H1 (cell line): ENCODE data around the gene KCP. TPM values are rescaled to one million over a fixed set of nuclear protein-coding genes. Genes with fewer than 3 reads are reported as not detected.

Source experiments
- CTCF ChIA-PET: fragments of 300-600 bp; sonication (Branson Sonifier 250); formaldehyde crosslinking; loops from one replicate; lab custom pipeline; 2021; ENCODE audit not compliant: partially characterized antibody; lab: Charles Lee
- POLR2A ChIA-PET: fragments of 300-600 bp; sonication (Branson Sonifier 250); formaldehyde crosslinking; loops from one replicate; lab custom pipeline; 2021; ENCODE audit warnings: inconsistent platforms; ENCODE audit not compliant: partially characterized antibody; lab: Charles Lee
- DNase-seq, 2 experiments: peaks; one replicate each; pipeline versions ENCODE4 v3.0.0 to v3.0.0-alpha.2; 2010 to 2022; ENCODE audit warnings: low spot score in 2 of 2, low read depth in 1 of 2, mixed read lengths in 1 of 2
- FAIRE-seq: peaks from 2 replicates; lab custom pipeline; 2011; peaks lifted over from hg19 to GRCh38; lab: Jason Lieb, UNC
- H2AFZ ChIP-seq: 2 replicates; pipeline ENCODE4 v1.8.1; 2012; ENCODE audit warnings: low read length, inconsistent platforms
- H2AK5ac ChIP-seq: 2 replicates; pipeline ENCODE4 v1.6.1; 2013; ENCODE audit warnings: low read depth, low read length
- H2BK120ac ChIP-seq: replicated peaks from 2 replicates; pipeline ENCODE3; 2013; ENCODE audit warnings: low read depth, low read length, inconsistent platforms
- H2BK12ac ChIP-seq: 2 replicates; pipeline ENCODE4 v1.6.1; 2013; ENCODE audit warnings: low read depth, low read length
- H2BK15ac ChIP-seq: 2 replicates; pipeline ENCODE4 v1.6.1; 2013; ENCODE audit warnings: low read length
- H2BK20ac ChIP-seq: 2 replicates; pipeline ENCODE4 v1.6.1; 2013; ENCODE audit warnings: low read length
- H2BK5ac ChIP-seq: 2 replicates; pipeline ENCODE4 v1.6.1; 2013; ENCODE audit warnings: low read depth, low read length
- H3K14ac ChIP-seq: 2 replicates; pipeline ENCODE4 v1.6.1; 2013; ENCODE audit warnings: inconsistent platforms; ENCODE audit not compliant: insufficient read length
- H3K18ac ChIP-seq: 2 replicates; pipeline ENCODE4 v1.6.1; 2013; ENCODE audit warnings: low read length; ENCODE audit errors: extremely low read depth
- H3K23ac ChIP-seq: 2 replicates; pipeline ENCODE4 v1.6.1; 2013; ENCODE audit warnings: inconsistent platforms; ENCODE audit not compliant: insufficient read length
- H3K23me2 ChIP-seq: 2 replicates; pipeline ENCODE4 v1.6.1; 2013; ENCODE audit warnings: low read depth, low read length
- H3K27ac ChIP-seq: 2 replicates; pipeline ENCODE4 v1.6.1; 2011; ENCODE audit warnings: low read depth, low read length, inconsistent platforms
- H3K27me3 ChIP-seq, 4 experiments: replicated peaks in 1 of 4; 1 replicate in 1 of 4; 2 replicates in 3 of 4; pipeline versions ENCODE4 v1.6.1 to v1.8.1; 2011 to 2013; ENCODE audit warnings: low read length in 3 of 4, mild to moderate bottlenecking in 3 of 4, inconsistent platforms in 2 of 4, mixed read lengths in 2 of 4, moderate library complexity in 1 of 4; ENCODE audit not compliant: control insufficient read depth in 3 of 4, insufficient read depth in 3 of 4; ENCODE audit errors: extremely low read depth in 1 of 4
- H3K36me3 ChIP-seq, 4 experiments: 2 replicates each; pipeline versions ENCODE4 v1.6.1 to v1.8.1; 2011 to 2013; ENCODE audit warnings: mild to moderate bottlenecking in 4 of 4, low read length in 3 of 4, moderate library complexity in 2 of 4, control low read depth in 1 of 4, inconsistent platforms in 1 of 4; ENCODE audit not compliant: insufficient read depth in 4 of 4, control insufficient read depth in 2 of 4
- H3K4ac ChIP-seq: replicated peaks from 2 replicates; pipeline ENCODE3; 2013; ENCODE audit warnings: low read length, low read depth, mixed read lengths, inconsistent platforms; ENCODE audit not compliant: insufficient read length
- H3K4me1 ChIP-seq, 4 experiments: replicated peaks in 1 of 4; 1 replicate in 1 of 4; 2 replicates in 3 of 4; pipeline versions ENCODE4 v1.6.1 to v1.8.1; 2011 to 2013; ENCODE audit warnings: low read length in 3 of 4, inconsistent platforms in 2 of 4, mixed read lengths in 1 of 4; ENCODE audit not compliant: insufficient read depth in 4 of 4, control insufficient read depth in 3 of 4
- H3K4me2 ChIP-seq, 2 experiments: 2 replicates each; pipeline versions ENCODE4 v1.6.1 to v1.8.1; 2011 to 2013; ENCODE audit warnings: low read depth in 2 of 2, low read length in 2 of 2, control low read depth in 1 of 2, inconsistent platforms in 1 of 2, mild to moderate bottlenecking in 1 of 2; ENCODE audit not compliant: insufficient read depth in 1 of 2
- H3K4me3 ChIP-seq, 4 experiments: fragments of 200-600, 300-600 bp in 1 of 4; sonication (generic), shearing (Covaris generic), sonication (Bioruptor Twin) in 1 of 4; 2 replicates each; pipeline versions ENCODE4 v1.5.1 to v1.8.1; 2011 to 2016; ENCODE audit warnings: low read length in 4 of 4, low read depth in 3 of 4, control low read depth in 2 of 4, inconsistent platforms in 2 of 4, mild to moderate bottlenecking in 2 of 4, mixed read lengths in 1 of 4, moderate library complexity in 1 of 4; ENCODE audit not compliant: insufficient read depth in 2 of 4; ENCODE audit errors: extremely low read depth in 1 of 4
- H3K56ac ChIP-seq: replicated peaks from 2 replicates; pipeline ENCODE3; 2013; ENCODE audit warnings: low read depth, mild to moderate bottlenecking, mixed read lengths, low read length, inconsistent platforms; ENCODE audit not compliant: insufficient read length
- H3K79me1 ChIP-seq: 2 replicates; pipeline ENCODE4 v1.6.1; 2013; ENCODE audit warnings: low read depth, low read length, control low read depth
- H3K79me2 ChIP-seq, 2 experiments: 2 replicates each; pipeline versions ENCODE4 v1.6.1 to v1.8.1; 2012 to 2013; ENCODE audit warnings: low read length in 2 of 2, mild to moderate bottlenecking in 2 of 2, inconsistent platforms in 1 of 2; ENCODE audit not compliant: insufficient read depth in 2 of 2, control insufficient read depth in 1 of 2
- H3K9ac ChIP-seq, 4 experiments: replicated peaks in 1 of 4; 1 replicate in 1 of 4; 2 replicates in 3 of 4; pipeline versions ENCODE4 v1.6.1 to v1.8.1; 2011 to 2013; ENCODE audit warnings: low read depth in 3 of 4, low read length in 3 of 4, control low read depth in 2 of 4, mild to moderate bottlenecking in 2 of 4, moderate library complexity in 2 of 4, inconsistent platforms in 1 of 4; ENCODE audit errors: extremely low read depth in 1 of 4
- H3K9me3 ChIP-seq, 2 experiments: 2 replicates each; pipeline versions ENCODE4 v1.6.1 to v1.8.1; 2012 to 2013; ENCODE audit warnings: mild to moderate bottlenecking in 2 of 2, moderate library complexity in 2 of 2, control low read depth in 1 of 2, inconsistent platforms in 1 of 2, low read depth in 1 of 2, low read length in 1 of 2, mixed read lengths in 1 of 2; ENCODE audit not compliant: insufficient read depth in 2 of 2
- H4K20me1 ChIP-seq, 2 experiments: replicated peaks in 1 of 2; 2 replicates each; pipeline versions ENCODE3 to v1.8.1; 2011 to 2013; ENCODE audit warnings: inconsistent platforms in 2 of 2, low read length in 2 of 2, mild to moderate bottlenecking in 1 of 2; ENCODE audit not compliant: insufficient read depth in 2 of 2, control insufficient read depth in 1 of 2
- H4K5ac ChIP-seq: 2 replicates; pipeline ENCODE4 v1.6.1; 2013; ENCODE audit warnings: low read length, low read depth, mixed read lengths, inconsistent platforms; ENCODE audit not compliant: insufficient read length
- H4K8ac ChIP-seq: 2 replicates; pipeline ENCODE4 v1.8.0; 2013; ENCODE audit warnings: mild to moderate bottlenecking, moderate library complexity, low read length, inconsistent platforms; ENCODE audit not compliant: insufficient read depth; ENCODE audit errors: extremely low read depth
- H4K91ac ChIP-seq: replicated peaks from 2 replicates; pipeline ENCODE3; 2013; ENCODE audit warnings: low read length, mixed read lengths, inconsistent platforms; ENCODE audit not compliant: insufficient read length
- CHD1 ChIP-seq: IDR thresholded peaks from 2 replicates; pipeline ENCODE4 v1.6.1; 2012; ENCODE audit warnings: low read depth, low read length, improper control_type of control experiment
- FOSL1 ChIP-seq: IDR thresholded peaks from 2 replicates; pipeline ENCODE4 v1.6.1; 2011; ENCODE audit warnings: mild to moderate bottlenecking, low read depth, low read length, moderate library complexity; ENCODE audit not compliant: insufficient read depth
- GABPA ChIP-seq: IDR thresholded peaks from 2 replicates; pipeline ENCODE4 v1.6.1; 2011; ENCODE audit warnings: mild to moderate bottlenecking, low read length, moderate library complexity, borderline replicate concordance; ENCODE audit not compliant: insufficient read depth
- HDAC6 ChIP-seq: IDR thresholded peaks from one replicate; pipeline ENCODE4 v1.7.1; 2012; ENCODE audit warnings: low read depth, mild to moderate bottlenecking, inconsistent platforms, low read length, moderate library complexity
- JUN ChIP-seq: IDR thresholded peaks from 2 replicates; pipeline ENCODE4 v1.6.1; 2011; ENCODE audit warnings: low read depth, mild to moderate bottlenecking, improper control_type of control experiment, low read length
- MAFK ChIP-seq: IDR thresholded peaks from 2 replicates; pipeline ENCODE4 v1.6.1; 2012; ENCODE audit warnings: low read depth, mild to moderate bottlenecking, improper control_type of control experiment, low read length
- RBBP5 ChIP-seq: IDR thresholded peaks from 2 replicates; pipeline ENCODE4 v1.7.1; 2012; ENCODE audit warnings: low read depth, mild to moderate bottlenecking, inconsistent platforms, low read length, moderate library complexity, borderline replicate concordance
- RNF2 ChIP-seq: fragments of 200-900, 300-1000 bp; sonication (generic); IDR thresholded peaks from 2 replicates; pipeline ENCODE4 v1.7.1; 2016; ENCODE audit warnings: borderline replicate concordance, low read depth, mild to moderate bottlenecking, antibody characterized with exemption, low read length; ENCODE audit not compliant: poor library complexity, severe bottlenecking; ENCODE audit errors: missing control alignments
- SIRT6 ChIP-seq: IDR thresholded peaks from one replicate; pipeline ENCODE4 v1.7.1; 2012; ENCODE audit warnings: low read length, inconsistent platforms
- SP4 ChIP-seq: IDR thresholded peaks from 2 replicates; pipeline ENCODE4 v1.6.1; 2012; ENCODE audit warnings: low read length, inconsistent platforms
- TEAD4 ChIP-seq: IDR thresholded peaks from 2 replicates; pipeline ENCODE4 v1.6.1; 2012; ENCODE audit warnings: low read depth, low read length, inconsistent platforms, mixed read lengths
- USF2 ChIP-seq: IDR thresholded peaks from 2 replicates; pipeline ENCODE4 v1.6.1; 2011; ENCODE audit warnings: low read length, improper control_type of control experiment
- YY1 ChIP-seq: IDR thresholded peaks from 2 replicates; pipeline ENCODE4 v1.6.1; 2011; ENCODE audit warnings: low read depth, mild to moderate bottlenecking, low read length
- WGBS, 2 experiments: shearing (Covaris generic) in 1 of 2; methylation state at CpG; one replicate each; pipeline versions ENCODE4 v1.1.6 to v1.1.7; 2013 to 2015; ENCODE audit warnings: low lambda C conversion rate in 2 of 2, mixed read lengths in 2 of 2, inconsistent platforms in 1 of 2, low coverage in 1 of 2, missing lambda C conversion rate in 1 of 2; ENCODE audit not compliant: insufficient replicate concordance in 2 of 2, insufficient coverage in 1 of 2, insufficient read length in 1 of 2; ENCODE audit errors: extremely low coverage in 1 of 2, missing lambda C conversion rate in 1 of 2; 5-methylcytosine and 5-hydroxymethylcytosine counted together
- polyA plus RNA-seq, 7 experiments: library from polyadenylated mRNA; depleted of rRNA in 3 of 7; stranded (reverse) in 5 of 7; unstranded in 2 of 7; fragments of >200 nt in 5 of 7; fragments of 200-250 nt in 2 of 7; gene quantifications; 1 replicate in 5 of 7; 2 replicates in 1 of 7; 4 replicates in 1 of 7; pipeline versions ENCODE4 v1.2.1 to v1.2.3, GENCODE V29; 2011 to 2013; ENCODE audit warnings: missing spikeins in 2 of 7, mixed read lengths in 2 of 7
- total RNA-seq: library from RNA; stranded (reverse); fragmentation: NEBNext Ultra II Directional; extraction: Animal tissue kit (Norgen Biotek cat#: 25700); gene quantifications from 2 replicates; pipeline ENCODE4 v1.2.1, GENCODE V29; 2021

The KCP gene
- total and polyA plus RNA-seq, 2 of the 8 experiments (the other 6 are each of a cell fraction or from before 2014, with no cell fraction given), result 1.3 to 2.0 TPM

GRCh38 chr7:128951296-128951695 lies 40.8 kb upstream of the KCP start:
- Histone ChIP-seq H3K14ac (no peak overlapping the region), H3K4me1 (peaks cover 0 to 4% (median 2%) of the 10 kb centered on the region in 4 experiments; a peak in 2 of 7 replicates), H3K23me2 (no peaks in the 10 kb centered on the region; the same call in 1 of the 2 replicates), H3K36me3 (peaks cover under 1 to 31% (median 6%) of the 10 kb centered on the region in 4 experiments; a peak in 6 of 8 replicates), H3K9ac (no peak overlapping the region), H3K23ac (no peak overlapping the region), H4K5ac (no peak overlapping the region), H3K4ac (no peak overlapping the region), H3K27me3 (no peaks in the 10 kb centered on the region; a peak in 1 of 7 replicates), H3K79me2 (no peaks in the 10 kb centered on the region), H3K4me2 (no peak overlapping the region), H3K27ac (no peak overlapping the region), H2AFZ (no peak overlapping the region), H4K8ac (no peak overlapping the region), H2BK15ac (no peak overlapping the region), H4K20me1 (peaks cover 0 to 1% of the 10 kb centered on the region in 2 experiments), H3K79me1 (no peaks in the 10 kb centered on the region; the same call in 1 of the 2 replicates), H2AK5ac (no peak overlapping the region), H2BK20ac (no peak overlapping the region), H3K56ac (no peak overlapping the region), H2BK120ac (no peak overlapping the region), H3K4me3 (no peak overlapping the region), H3K18ac (no peak overlapping the region), H4K91ac (no peak overlapping the region), H2BK12ac (no peak overlapping the region), H3K9me3 (no peaks in the 10 kb centered on the region), H2BK5ac (no peak overlapping the region)
- POLR2A ChIA-PET, result interaction anchor here (0.9 to 1.2 kb wide), 2 partner anchors 12 to 103 kb away, joined by 3 to 4 read pairs; no protein-coding TSS in a partner anchor
- no peak for FAIRE-seq
- CTCF ChIA-PET, result interaction anchor here (0.7 to 1.5 kb wide), 4 partner anchors 16 to 71 kb away, joined by 3 to 5 read pairs (median 4); partner anchors contain the start of gene KCP
- TF ChIP-seq RNF2 (no peak), YY1 (no peak), RBBP5 (no peak), CHD1 (no peak), SIRT6 (no peak), MAFK (no peak), FOSL1 (no peak), USF2 (no peak), TEAD4 (no peak), HDAC6 (no peak), GABPA (no peak), JUN (no peak), SP4 (no peak)
- no peak for DNase-seq
- WGBS, 2 experiments, result 95% methylated on average over 5 of the region's 5 CpGs; no CpG with 5 or more reads in 1 of the 2 experiments
